ENCODE measurements around the gene IARS2.

DNA sequence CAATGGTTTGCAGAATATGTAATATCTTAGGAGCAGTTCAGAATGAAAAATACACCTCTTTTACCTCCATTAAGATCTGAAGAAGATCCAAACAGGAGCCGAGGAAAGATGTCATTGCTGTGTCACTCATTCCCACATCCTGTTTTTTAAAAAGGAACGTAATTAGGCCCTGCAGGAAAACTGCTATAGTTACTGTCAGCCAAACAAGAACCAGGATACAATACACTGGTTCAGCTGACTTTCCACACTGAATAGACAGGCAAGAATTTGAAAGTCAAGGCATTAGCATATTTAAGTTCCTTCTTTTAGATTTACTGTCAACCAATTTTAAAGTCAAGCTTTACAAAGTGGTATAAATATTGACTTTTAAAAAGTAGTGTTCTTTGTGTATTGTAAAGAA is 63.8 kb downstream of the IARS2 start:
- TF ChIP-seq, protein P1, sequence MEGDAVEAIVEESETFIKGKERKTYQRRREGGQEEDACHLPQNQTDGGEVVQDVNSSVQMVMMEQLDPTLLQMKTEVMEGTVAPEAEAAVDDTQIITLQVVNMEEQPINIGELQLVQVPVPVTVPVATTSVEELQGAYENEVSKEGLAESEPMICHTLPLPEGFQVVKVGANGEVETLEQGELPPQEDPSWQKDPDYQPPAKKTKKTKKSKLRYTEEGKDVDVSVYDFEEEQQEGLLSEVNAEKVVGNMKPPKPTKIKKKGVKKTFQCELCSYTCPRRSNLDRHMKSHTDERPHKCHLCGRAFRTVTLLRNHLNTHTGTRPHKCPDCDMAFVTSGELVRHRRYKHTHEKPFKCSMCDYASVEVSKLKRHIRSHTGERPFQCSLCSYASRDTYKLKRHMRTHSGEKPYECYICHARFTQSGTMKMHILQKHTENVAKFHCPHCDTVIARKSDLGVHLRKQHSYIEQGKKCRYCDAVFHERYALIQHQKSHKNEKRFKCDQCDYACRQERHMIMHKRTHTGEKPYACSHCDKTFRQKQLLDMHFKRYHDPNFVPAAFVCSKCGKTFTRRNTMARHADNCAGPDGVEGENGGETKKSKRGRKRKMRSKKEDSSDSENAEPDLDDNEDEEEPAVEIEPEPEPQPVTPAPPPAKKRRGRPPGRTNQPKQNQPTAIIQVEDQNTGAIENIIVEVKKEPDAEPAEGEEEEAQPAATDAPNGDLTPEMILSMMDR (IDR thresholded peaks at IDR 0.05; ENCODE audit: poor library complexity, severe bottlenecking), result no peak
- no peak for TF ChIP-seq TAF1 (IDR thresholded peaks at IDR 0.05; ENCODE audit: low read depth)
- peak; percentile 11 for TF ChIP-seq POLR2AphosphoS5 (IDR thresholded peaks at IDR 0.05)
- TF ChIP-seq, protein P2, sequence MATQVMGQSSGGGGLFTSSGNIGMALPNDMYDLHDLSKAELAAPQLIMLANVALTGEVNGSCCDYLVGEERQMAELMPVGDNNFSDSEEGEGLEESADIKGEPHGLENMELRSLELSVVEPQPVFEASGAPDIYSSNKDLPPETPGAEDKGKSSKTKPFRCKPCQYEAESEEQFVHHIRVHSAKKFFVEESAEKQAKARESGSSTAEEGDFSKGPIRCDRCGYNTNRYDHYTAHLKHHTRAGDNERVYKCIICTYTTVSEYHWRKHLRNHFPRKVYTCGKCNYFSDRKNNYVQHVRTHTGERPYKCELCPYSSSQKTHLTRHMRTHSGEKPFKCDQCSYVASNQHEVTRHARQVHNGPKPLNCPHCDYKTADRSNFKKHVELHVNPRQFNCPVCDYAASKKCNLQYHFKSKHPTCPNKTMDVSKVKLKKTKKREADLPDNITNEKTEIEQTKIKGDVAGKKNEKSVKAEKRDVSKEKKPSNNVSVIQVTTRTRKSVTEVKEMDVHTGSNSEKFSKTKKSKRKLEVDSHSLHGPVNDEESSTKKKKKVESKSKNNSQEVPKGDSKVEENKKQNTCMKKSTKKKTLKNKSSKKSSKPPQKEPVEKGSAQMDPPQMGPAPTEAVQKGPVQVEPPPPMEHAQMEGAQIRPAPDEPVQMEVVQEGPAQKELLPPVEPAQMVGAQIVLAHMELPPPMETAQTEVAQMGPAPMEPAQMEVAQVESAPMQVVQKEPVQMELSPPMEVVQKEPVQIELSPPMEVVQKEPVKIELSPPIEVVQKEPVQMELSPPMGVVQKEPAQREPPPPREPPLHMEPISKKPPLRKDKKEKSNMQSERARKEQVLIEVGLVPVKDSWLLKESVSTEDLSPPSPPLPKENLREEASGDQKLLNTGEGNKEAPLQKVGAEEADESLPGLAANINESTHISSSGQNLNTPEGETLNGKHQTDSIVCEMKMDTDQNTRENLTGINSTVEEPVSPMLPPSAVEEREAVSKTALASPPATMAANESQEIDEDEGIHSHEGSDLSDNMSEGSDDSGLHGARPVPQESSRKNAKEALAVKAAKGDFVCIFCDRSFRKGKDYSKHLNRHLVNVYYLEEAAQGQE (IDR thresholded peaks at IDR 0.05; ENCODE audit: borderline replicate concordance), result peak; percentile 98
- TF ChIP-seq EZH2 (IDR thresholded peaks at IDR 0.05; ENCODE audit: borderline replicate concordance, insufficient read depth, low read length, poor library complexity, severe bottlenecking), result no peak
- no peak for TF ChIP-seq SMC3 (conservative IDR thresholded peaks at IDR 0.05; ENCODE audit: poor library complexity)
- TF ChIP-seq EP300 (conservative IDR thresholded peaks at IDR 0.05; ENCODE audit: poor library complexity, severe bottlenecking), result no peak
- TF ChIP-seq MXI1 (conservative IDR thresholded peaks at IDR 0.05; ENCODE audit: poor library complexity, severe bottlenecking), result no peak
- no peak for TF ChIP-seq RAD21 (conservative IDR thresholded peaks at IDR 0.05)
